Measurements from ENCODE around the gene OSBPL3.

OSBPL3 gene

GRCh38 chr7:24952464-24952863 lies 27.5 kb downstream of the OSBPL3 start:
- no peak for DNase-seq

- no peak for DNase-seq
These were observed 28.5 kb downstream of the OSBPL3 start for GRCh38 chr7:24951441-24951980.

- DNase-seq = no peak
These were observed 30.1 kb downstream of the OSBPL3 start for GRCh38 chr7:24949884-24950283.

- DNase-seq = no peak
These were observed 31.2 kb downstream of the OSBPL3 start for GRCh38 chr7:24948739-24949138.

GRCh38 chr7:24946467-24946866 lies 33.5 kb downstream of the OSBPL3 start:
- no peak for DNase-seq

GRCh38 chr7:24945899-24946298 lies 34.1 kb downstream of the OSBPL3 start:
- DNase-seq = no peak

- no peak for DNase-seq
These were observed 36.7 kb downstream of the OSBPL3 start for GRCh38 chr7:24943096-24943948.

GRCh38 chr7:24942226-24942625 lies 37.8 kb downstream of the OSBPL3 start:
- DNase-seq = no peak

GRCh38 chr7:24939416-24939815 lies 40.6 kb downstream of the OSBPL3 start:
- no peak for DNase-seq

GRCh38 chr7:24936121-24936824 lies 43.7 kb downstream of the OSBPL3 start:
- no peak for DNase-seq

- no peak for DNase-seq
These were observed 46.7 kb downstream of the OSBPL3 start for GRCh38 chr7:24933298-24933697.

- no peak for DNase-seq
These were observed 47.2 kb downstream of the OSBPL3 start for GRCh38 chr7:24932815-24933214.

GRCh38 chr7:24932389-24932788 lies 47.6 kb downstream of the OSBPL3 start:
- no peak for DNase-seq

GRCh38 chr7:24931844-24932243 lies 48.1 kb downstream of the OSBPL3 start:
- no peak for DNase-seq

GRCh38 chr7:24930856-24931255 lies 49.1 kb downstream of the OSBPL3 start:
- DNase-seq = no peak

GRCh38 chr7:24926623-24927524 lies 53.1 kb downstream of the OSBPL3 start:
- no peak for DNase-seq

GRCh38 chr7:24924375-24924774 lies 55.6 kb downstream of the OSBPL3 start:
- peak; percentile 55 for DNase-seq

- no peak for DNase-seq
These were observed 56.7 kb downstream of the OSBPL3 start for GRCh38 chr7:24923172-24923865.

- DNase-seq = no peak
These were observed 57.7 kb downstream of the OSBPL3 start for GRCh38 chr7:24922099-24922773.

- DNase-seq = no peak
These were observed 58.7 kb downstream of the OSBPL3 start for GRCh38 chr7:24921362-24921679.

- DNase-seq = no peak
These were observed 59.3 kb downstream of the OSBPL3 start for GRCh38 chr7:24920451-24921361.
